ENCODE data around the gene ACHE.

- no peak for TF ChIP-seq CTCF (IDR thresholded peaks at IDR 0.05)
- no peak for TF ChIP-seq POLR2A (IDR thresholded peaks at IDR 0.05)
These were observed 38.0 kb upstream of the ACHE start for GRCh38 chr7:100933734-100934133.

All from testis (tissue), 2 donors.